Dendritic cell treated with granulocyte-macrophage colony-stimulating factor and Interleukin-4, amounts not matched to agents 40 ng/mL and 50 ng/mL, for 4 days (primary cell): ENCODE measurements around the gene GTPBP4.
A peak's percentile ranks its signal among the peaks of the same experiment; 100 is the strongest.

Source experiments
- H3K27ac Mint-ChIP-seq: one replicate; pipeline ENCODE4 v1.8.0; 2022; ENCODE audit warnings: mild to moderate bottlenecking, mixed read lengths
- H3K27me3 Mint-ChIP-seq: one replicate; pipeline ENCODE4 v1.8.0; 2022; ENCODE audit warnings: mild to moderate bottlenecking, mixed read lengths
- H3K36me3 Mint-ChIP-seq: one replicate; pipeline ENCODE4 v1.8.0; 2022; ENCODE audit warnings: low read depth, mixed read lengths
- H3K4me1 Mint-ChIP-seq: one replicate; pipeline ENCODE4 v1.8.0; 2022; ENCODE audit warnings: low read depth, mixed read lengths
- H3K4me3 Mint-ChIP-seq: one replicate; pipeline ENCODE4 v1.8.0; 2022; ENCODE audit warnings: mild to moderate bottlenecking, moderate library complexity, mixed read lengths
- H3K9me3 Mint-ChIP-seq: one replicate; pipeline ENCODE4 v1.8.0; 2022; ENCODE audit warnings: mixed read lengths
- intact Hi-C: fragments of 100-400 bp; cut with micrococcal nuclease; formaldehyde crosslinking; loops from one replicate; pipeline ENCODE4 v1.15.0; 2022

GTPBP4 gene

DNA sequence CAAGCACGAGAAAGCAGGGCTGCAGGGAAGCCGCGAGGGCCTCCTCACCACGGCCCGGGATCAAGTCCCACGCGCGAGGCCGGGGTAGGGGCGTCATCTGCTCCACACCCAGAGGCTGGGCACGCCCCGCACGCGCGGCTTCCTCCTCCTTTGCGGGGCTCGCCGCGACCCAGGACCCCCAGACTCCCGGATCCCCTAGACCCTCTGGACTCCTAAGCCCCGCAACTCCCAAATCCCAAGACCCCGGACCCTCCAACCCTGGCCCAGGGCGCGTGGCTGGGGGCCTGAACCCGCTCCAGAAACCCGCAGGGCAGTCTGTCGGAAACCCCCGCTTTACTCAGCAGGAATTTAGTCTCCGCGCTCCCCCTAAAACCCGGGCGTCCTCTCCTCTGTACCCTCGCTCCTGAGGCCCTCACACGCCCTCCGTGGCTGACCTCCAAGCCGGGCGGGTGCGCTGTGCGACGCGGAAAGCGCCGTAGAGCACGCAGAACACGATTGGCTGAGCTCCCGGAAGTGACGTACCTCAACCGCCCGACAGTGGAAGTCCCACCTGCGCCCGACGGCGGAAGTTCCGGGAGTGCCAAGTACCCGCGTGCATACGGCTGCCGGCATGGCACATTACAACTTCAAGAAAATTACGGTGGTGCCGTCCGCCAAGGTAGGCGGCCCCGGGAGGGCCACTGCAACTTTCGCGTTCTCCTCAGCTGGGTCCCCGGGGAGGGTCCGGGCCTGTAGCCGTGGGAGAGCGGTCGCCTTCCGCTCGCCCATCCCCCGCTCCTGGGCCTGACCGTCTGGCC, at the start of gene GTPBP4:
GTPBP4 (plus strand) TSS at position 565 of the 797 bp plus-strand sequence; CDS start at position 611, 46 bp downstream.
- peaks cover 43% of the 10 kb centered on the region for H3K36me3 Mint-ChIP-seq
- intact Hi-C loops, result loop anchor here (1.0 to 2.0 kb wide), 2 partner anchors 58 to 61 kb away; partner anchors contain the start of gene IDI1
- no peaks in the 10 kb centered on the region for H3K9me3 Mint-ChIP-seq
- no peaks in the 10 kb centered on the region for H3K27me3 Mint-ChIP-seq
- H3K27ac Mint-ChIP-seq, result peak within 1 kb of the TSS; percentile 99
- peak within 1 kb of the TSS; percentile 91 for H3K4me3 Mint-ChIP-seq
- H3K4me1 Mint-ChIP-seq, result peaks cover 34% of the 10 kb centered on the region

DNA sequence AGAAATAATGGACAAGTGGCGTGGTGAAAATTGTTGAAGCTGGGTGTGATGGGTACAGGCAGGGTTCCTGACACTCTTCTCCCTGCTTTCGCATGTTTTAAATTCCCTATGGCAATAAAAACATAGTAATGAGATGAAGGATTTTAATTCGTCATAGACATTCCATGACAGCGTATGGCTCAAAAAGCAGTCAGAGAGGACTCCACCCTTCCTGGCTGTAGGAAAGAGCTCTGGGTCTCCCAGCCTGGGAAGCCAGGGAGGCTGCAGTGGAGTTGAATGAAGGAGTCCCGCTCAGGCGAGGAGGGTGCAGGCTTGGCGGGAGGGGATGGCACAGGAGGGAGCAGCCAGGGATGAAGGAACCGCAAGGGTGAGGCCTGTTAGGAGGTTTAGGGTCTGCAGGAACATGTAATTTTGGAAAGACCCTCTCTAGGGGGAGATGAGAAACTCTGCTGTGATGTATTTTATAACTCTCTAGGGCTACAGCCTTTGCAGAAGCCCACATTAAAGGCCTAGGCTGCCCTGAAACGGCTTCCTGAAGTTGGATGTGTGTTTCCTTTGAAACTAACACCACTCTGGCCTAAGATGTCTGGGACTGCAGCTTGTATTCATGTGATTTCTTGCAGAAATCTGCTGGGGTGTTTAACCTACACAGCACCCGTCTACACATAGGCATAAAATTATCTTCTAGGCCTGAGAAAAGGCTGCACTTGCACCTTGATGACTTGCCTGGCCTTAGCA, 49.1 kb upstream of the GTPBP4 start:
- Mint-ChIP-seq H3K9me3 (no peaks in the 10 kb centered on the region), H3K4me1 (peaks cover 20% of the 10 kb centered on the region), H3K27me3 (no peaks in the 10 kb centered on the region), H3K36me3 (no peaks in the 10 kb centered on the region), H3K27ac (no peak overlapping the region), H3K4me3 (no peak overlapping the region)
- intact Hi-C loops, result no loop called here

DNA sequence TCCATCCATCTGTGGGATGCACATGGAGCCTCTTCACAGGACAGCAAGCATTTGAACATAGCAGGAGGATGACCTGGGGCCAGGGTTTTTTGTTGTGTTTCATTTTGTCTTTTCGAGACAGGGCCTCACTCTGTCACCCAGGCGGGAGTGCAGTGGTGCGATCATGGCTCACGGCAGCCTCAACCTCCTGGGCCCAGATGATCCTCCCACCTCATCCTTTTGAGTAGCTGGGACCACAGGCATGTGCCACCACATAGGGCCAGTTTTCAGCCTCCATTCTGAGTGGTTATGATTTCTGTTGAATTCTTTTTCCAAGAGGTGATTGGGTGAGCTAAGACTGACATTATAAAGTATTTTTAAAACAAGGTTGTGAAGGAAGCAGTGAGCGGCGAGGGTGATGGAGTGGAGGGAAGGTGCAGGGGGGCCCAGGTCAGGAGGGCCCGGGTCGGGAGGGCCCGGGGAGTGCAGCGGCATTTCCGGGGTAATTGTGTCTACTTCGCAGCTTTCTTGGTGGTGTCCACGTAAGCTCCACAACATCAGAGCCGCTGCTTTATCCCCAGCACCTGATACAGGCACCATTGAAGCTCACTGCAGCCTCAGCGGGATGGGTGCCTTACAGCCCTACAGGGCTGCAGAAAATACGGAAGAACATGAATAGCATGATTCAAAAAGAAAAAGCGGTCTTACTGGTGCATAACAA, 44.8 kb upstream of the GTPBP4 start:
- intact Hi-C loops, result no loop called here
- no peaks in the 10 kb centered on the region for H3K36me3 Mint-ChIP-seq
- H3K27me3 Mint-ChIP-seq, result no peaks in the 10 kb centered on the region
- peak overlapping the region; percentile 91 for H3K27ac Mint-ChIP-seq
- peaks cover 21% of the 10 kb centered on the region for H3K4me1 Mint-ChIP-seq
- peak overlapping the region; percentile 17 for H3K4me3 Mint-ChIP-seq
- H3K9me3 Mint-ChIP-seq, result no peaks in the 10 kb centered on the region

DNA sequence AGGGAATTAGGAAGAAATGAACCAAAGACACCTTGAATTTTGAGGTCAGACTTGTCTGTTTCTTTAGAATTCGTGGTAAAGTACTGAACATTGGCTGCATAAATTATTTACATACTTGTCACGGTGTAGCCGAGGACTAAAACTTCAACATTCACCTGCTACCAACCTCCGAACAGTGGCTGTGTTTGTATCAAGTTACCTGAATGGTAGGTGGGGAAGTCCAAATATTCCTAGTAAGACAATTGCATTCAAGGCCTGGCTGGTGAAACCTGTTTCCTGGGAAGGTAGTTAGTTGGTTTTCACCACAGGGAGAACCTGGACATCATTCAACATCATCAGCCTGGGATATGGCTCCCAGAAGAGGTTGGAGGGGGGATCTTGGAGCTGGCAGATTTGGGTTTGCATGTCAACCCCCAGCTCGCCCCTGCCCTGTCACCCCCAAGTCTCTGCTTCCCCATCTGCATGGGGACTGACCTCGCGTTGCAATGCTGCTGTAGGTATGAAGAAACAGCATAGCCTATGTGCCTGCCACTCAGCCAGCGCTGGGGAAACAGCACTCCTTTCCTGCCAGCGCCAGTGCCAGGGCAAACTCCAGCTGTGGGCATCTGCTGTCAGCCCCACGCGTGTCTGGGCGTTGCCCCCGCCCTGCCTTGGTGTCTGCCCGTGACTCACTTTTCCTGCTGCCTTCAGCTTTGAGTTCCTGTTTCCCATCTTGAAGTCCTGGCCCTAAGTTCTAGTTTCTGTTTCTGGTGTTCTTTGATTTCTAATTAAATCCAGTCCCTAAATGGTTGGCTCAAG, 44.0 kb upstream of the GTPBP4 start:
- Mint-ChIP-seq H3K4me3 (peak overlapping the region; percentile 66), H3K36me3 (no peaks in the 10 kb centered on the region), H3K4me1 (peaks cover 21% of the 10 kb centered on the region), H3K27me3 (no peaks in the 10 kb centered on the region), H3K9me3 (no peaks in the 10 kb centered on the region), H3K27ac (peak overlapping the region; percentile 91)
- intact Hi-C loops, result no loop called here

DNA sequence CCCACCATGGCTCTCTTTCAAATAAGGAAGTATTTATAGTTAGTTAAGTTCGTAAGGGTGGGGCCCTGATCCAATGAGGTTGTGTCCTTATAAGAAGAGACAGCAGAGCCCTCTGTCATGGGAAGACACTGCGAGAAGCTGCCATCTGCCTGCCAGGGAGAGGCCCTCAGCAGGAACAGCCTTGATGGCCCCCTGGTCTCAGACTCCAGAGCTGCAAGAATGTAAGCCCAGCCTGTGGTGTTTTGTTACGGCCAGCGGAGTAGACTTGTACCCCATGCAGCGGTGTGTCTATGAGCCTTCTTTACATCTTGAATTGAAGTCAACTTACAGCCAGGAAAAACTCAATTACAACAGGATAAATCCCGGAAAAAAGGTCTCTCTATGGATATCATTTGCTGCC, 42.5 kb upstream of the GTPBP4 start:
- H3K36me3 Mint-ChIP-seq, result no peaks in the 10 kb centered on the region
- H3K27ac Mint-ChIP-seq, result peak overlapping the region; percentile 91
- intact Hi-C loops, result no loop called here
- H3K4me3 Mint-ChIP-seq, result no peak overlapping the region
- peaks cover 21% of the 10 kb centered on the region for H3K4me1 Mint-ChIP-seq
- H3K9me3 Mint-ChIP-seq, result no peaks in the 10 kb centered on the region
- H3K27me3 Mint-ChIP-seq, result peaks cover 3% of the 10 kb centered on the region

DNA sequence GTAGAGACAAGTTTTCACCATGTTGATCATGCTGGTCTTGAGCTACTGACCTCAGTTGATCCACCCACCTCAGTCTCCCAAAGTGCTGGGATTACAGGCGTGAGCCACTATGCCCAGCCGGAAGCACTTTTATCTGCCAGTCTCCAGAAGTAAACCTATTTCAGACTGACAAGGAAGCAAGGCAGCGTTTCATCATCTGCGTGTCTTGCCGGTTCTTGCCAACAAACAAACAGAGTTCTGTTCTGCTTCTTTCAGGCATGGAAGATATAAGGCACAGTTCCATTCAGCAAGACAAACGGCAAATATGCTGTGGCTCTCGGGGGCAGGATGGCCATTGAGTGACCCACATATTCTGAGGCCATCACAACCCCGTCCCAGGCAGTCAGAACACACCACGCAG, 41.2 kb upstream of the GTPBP4 start:
- peaks cover 21% of the 10 kb centered on the region for H3K4me1 Mint-ChIP-seq
- H3K4me3 Mint-ChIP-seq, result no peak overlapping the region
- H3K27ac Mint-ChIP-seq, result peak overlapping the region; percentile 91
- H3K27me3 Mint-ChIP-seq, result peaks cover 4% of the 10 kb centered on the region
- no peaks in the 10 kb centered on the region for H3K36me3 Mint-ChIP-seq
- H3K9me3 Mint-ChIP-seq, result no peaks in the 10 kb centered on the region
- intact Hi-C loops, result no loop called here

DNA sequence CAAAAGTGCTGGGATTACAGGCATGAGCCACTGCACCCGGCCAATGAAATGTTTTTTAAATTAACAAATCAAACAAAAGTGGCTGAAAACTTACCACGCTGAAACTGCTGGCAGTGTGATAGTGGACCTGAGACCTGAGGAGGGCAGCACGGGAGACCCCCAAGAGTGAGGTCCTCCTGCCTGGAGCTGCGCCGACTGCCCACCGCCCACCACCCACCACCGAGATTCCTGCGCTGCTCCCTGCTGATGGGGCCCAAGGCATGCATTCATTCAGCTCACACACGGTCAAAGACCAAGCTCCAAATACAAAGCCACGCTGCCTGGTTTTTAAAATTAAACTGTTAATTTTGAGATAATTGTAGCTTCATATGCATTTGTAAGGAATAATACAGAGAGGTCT, 40.4 kb upstream of the GTPBP4 start:
- H3K27me3 Mint-ChIP-seq, result peaks cover 4% of the 10 kb centered on the region
- intact Hi-C loops, result no loop called here
- peaks cover 21% of the 10 kb centered on the region for H3K4me1 Mint-ChIP-seq
- no peaks in the 10 kb centered on the region for H3K9me3 Mint-ChIP-seq
- H3K27ac Mint-ChIP-seq, result no peak overlapping the region
- H3K36me3 Mint-ChIP-seq, result no peaks in the 10 kb centered on the region
- H3K4me3 Mint-ChIP-seq, result no peak overlapping the region

DNA sequence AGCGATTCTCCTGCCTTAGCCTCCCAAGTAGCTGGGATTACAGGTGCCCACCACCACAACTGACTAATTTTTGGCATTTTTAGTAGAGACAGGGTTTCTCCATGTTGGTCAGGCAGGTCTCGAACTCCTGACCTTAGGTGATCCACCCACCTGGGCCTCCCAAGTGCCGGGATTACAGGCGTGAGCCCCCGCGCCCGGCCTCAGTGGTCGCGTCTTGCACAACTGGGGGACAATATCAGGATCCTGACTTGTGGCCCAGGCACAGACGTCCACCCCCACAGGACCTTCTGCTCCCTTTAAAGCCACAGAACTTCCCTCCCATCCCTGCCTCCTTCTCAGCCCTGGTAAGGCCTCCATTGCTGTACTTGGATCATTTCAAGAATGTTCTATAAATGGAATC, 39.9 kb upstream of the GTPBP4 start:
- H3K9me3 Mint-ChIP-seq, result no peaks in the 10 kb centered on the region
- intact Hi-C loops, result no loop called here
- no peak overlapping the region for H3K27ac Mint-ChIP-seq
- H3K4me3 Mint-ChIP-seq, result no peak overlapping the region
- H3K4me1 Mint-ChIP-seq, result peaks cover 19% of the 10 kb centered on the region
- no peaks in the 10 kb centered on the region for H3K36me3 Mint-ChIP-seq
- H3K27me3 Mint-ChIP-seq, result peaks cover 4% of the 10 kb centered on the region

DNA sequence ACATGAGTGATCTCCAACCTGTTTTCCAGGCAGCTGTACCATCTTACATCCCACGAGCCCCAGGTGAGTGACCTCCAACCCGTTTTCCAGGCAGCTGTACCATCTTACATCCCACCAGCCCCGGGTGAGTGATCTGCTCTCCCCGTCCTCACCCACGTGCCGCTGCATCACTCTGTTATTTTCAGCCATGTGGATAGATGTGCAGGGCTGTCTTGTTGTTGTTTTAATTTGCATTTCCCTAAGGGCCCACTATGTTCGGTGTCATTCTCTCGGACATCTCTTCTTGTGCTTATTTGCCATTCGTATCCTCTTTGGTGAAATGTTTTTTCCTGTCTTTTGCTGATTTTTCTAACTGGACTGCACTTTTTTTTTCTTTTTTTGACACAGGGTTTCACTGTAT, 38.8 kb upstream of the GTPBP4 start:
- H3K4me1 Mint-ChIP-seq, result peaks cover 8% of the 10 kb centered on the region
- H3K9me3 Mint-ChIP-seq, result no peaks in the 10 kb centered on the region

DNA sequence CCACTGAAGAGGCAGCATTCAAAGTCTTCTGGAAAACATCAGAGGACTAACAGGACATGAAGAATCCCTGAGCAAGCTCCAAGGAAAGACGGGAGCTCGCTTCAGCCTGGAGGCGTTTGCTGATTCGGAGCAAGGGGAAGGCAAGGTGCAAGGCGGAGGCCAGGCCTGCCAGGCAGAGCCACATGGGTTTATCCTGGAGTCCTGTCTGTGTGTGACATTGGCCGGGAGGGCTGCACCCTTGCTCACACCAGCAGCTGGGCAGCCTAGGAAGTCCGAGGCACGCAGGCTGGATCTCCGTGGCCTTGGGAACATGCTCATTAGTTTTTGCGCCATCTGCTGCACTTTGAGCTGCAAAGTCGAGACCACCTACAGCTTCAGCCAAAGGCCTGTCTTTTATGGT, 34.4 kb upstream of the GTPBP4 start:
- no peaks in the 10 kb centered on the region for H3K9me3 Mint-ChIP-seq
- no peak overlapping the region for H3K27ac Mint-ChIP-seq
- peaks cover 20% of the 10 kb centered on the region for H3K27me3 Mint-ChIP-seq
- H3K4me3 Mint-ChIP-seq, result no peak overlapping the region
- intact Hi-C loops, result no loop called here
- no peaks in the 10 kb centered on the region for H3K36me3 Mint-ChIP-seq
- no peaks in the 10 kb centered on the region for H3K4me1 Mint-ChIP-seq

More for the DNA sequence above, 38.8 kb upstream of the GTPBP4 start:
- Mint-ChIP-seq H3K4me3 (no peak overlapping the region), H3K27ac (no peak overlapping the region), H3K36me3 (no peaks in the 10 kb centered on the region), H3K27me3 (peaks cover 10% of the 10 kb centered on the region)
- intact Hi-C loops, result no loop called here

DNA sequence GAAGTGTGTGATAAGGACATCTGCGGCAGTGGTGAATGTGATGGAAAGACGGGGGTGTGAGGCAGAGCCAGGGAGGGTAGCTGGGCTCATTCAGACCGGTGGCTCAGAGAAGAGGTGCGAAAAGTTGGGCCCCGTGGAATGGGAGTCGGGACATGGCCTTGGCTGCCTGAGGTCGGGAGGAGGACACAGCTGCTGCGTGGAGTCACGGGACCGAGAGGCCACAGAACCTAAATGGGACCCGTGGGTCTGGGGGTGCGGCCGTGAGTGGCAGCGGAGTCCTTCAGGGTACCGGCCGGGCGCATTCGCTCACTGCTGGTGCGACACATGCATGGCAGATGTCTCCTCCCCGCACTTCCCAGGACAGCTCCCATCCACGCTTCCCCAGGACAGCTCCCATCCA, 33.8 kb upstream of the GTPBP4 start:
- H3K27ac Mint-ChIP-seq, result no peak overlapping the region
- H3K4me3 Mint-ChIP-seq, result no peak overlapping the region
- H3K4me1 Mint-ChIP-seq, result no peaks in the 10 kb centered on the region
- intact Hi-C loops, result no loop called here
- H3K27me3 Mint-ChIP-seq, result peaks cover 21% of the 10 kb centered on the region
- no peaks in the 10 kb centered on the region for H3K9me3 Mint-ChIP-seq
- no peaks in the 10 kb centered on the region for H3K36me3 Mint-ChIP-seq

DNA sequence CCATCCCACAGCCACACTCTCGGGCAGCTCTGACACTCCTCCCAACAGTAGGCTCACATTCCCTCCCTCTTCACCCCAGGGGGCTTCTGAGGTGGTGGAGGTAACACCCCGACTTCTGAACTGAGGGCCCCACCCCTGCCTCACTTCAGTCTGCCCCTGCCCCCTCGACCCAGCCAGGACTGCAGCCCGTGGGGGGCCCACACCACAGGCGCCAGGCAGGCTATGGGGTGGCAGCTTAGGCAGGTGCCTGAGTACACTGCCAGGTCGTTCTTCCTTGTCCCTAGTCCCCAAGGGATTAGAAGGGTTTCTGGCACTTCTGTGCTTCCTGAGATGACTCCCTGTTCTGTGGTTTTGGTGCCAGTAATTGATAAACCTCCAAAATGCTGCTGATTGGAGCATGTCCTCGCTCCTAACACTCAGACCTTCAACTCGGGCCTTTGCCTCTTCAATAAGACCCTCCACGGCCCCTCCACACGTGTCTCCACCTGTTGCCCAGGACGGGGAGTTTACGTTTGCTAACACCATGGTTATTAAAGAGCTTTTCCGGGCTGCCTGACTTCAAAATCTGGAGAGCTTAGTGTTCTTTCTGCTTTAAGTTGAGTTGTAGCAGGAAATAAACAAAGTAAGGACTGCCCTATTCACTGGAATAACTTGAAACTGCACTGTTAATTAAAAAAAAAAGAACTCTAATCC, 33.0 kb upstream of the GTPBP4 start:
- no peaks in the 10 kb centered on the region for H3K36me3 Mint-ChIP-seq
- peaks cover 26% of the 10 kb centered on the region for H3K27me3 Mint-ChIP-seq
- intact Hi-C loops, result no loop called here
- H3K9me3 Mint-ChIP-seq, result no peaks in the 10 kb centered on the region
- H3K4me3 Mint-ChIP-seq, result no peak overlapping the region
- H3K27ac Mint-ChIP-seq, result no peak overlapping the region
- no peaks in the 10 kb centered on the region for H3K4me1 Mint-ChIP-seq

DNA sequence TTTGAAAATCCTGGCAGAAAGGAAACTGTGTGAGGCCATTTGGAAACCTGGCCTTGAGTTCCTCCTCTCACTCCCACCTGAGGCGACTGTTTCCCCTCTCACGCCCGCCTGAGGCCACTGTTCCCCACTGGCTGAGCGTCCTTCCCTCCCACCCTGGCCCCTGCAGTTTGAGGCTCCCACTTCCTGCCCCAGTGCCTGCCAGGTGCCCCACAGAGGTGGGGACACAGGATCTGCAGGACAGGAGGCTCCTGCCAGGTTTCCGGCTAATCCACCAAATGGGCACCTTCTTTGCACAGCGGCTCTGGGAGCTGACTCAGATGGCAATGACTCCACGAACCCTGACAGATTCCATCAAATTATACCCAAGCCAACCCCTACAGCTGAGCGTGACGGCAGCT, 32.4 kb upstream of the GTPBP4 start:
- H3K4me1 Mint-ChIP-seq, result no peaks in the 10 kb centered on the region
- no peaks in the 10 kb centered on the region for H3K36me3 Mint-ChIP-seq
- H3K27ac Mint-ChIP-seq, result no peak overlapping the region
- no peak overlapping the region for H3K4me3 Mint-ChIP-seq
- H3K9me3 Mint-ChIP-seq, result no peaks in the 10 kb centered on the region
- intact Hi-C loops, result no loop called here
- H3K27me3 Mint-ChIP-seq, result peaks cover 25% of the 10 kb centered on the region
